Measurements from ENCODE around the gene CDV3.

DNA sequence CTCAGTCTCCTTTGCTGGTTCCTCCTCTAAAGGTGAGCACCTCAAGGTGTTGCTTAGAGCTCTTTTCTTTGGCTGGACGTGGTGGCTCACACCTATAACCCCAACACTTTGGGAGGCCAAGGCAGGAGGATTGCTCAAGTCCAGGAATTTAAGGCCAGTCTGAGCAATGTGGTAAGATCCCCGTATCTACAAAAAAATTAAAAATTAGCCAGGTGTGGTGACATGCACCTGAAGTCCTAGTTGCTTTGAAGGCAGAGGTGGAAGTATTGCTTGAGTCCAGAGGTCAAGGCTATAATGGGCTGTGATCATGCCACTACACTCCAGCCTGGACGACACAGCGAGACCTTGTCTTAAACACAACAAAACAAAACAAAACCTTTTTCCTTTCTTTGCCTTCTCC lies 60.0 kb downstream of the CDV3 start:
- TF ChIP-seq POLR2A (IDR thresholded peaks at IDR 0.05; ENCODE audit: low read depth, low read length) (no peak), POLR2AphosphoS5 (IDR thresholded peaks at IDR 0.05; ENCODE audit: low read depth, low read length) (no peak)

All from GM12892 (cell line).